Fibroblast of skin of right quadriceps (primary cell): Measurements from ENCODE around the gene COL19A1.
A peak's percentile ranks its signal among the peaks of the same experiment; 100 is the strongest.

Experiments used
- DNase-seq: peaks from one replicate; pipeline ENCODE4 v3.0.0-alpha.2; 2013

COL19A1 gene

GRCh38 chr6:70072540-70073179, 206.3 kb downstream of the COL19A1 start:
- DNase-seq = no peak

- DNase-seq = no peak
These were observed 207.3 kb downstream of the COL19A1 start for GRCh38 chr6:70073637-70074036.

- DNase-seq = no peak
These were observed 212.9 kb downstream of the COL19A1 start for GRCh38 chr6:70079241-70079640.

GRCh38 chr6:70080443-70081070, 214.2 kb downstream of the COL19A1 start:
- DNase-seq = peak; percentile 1

DNA sequence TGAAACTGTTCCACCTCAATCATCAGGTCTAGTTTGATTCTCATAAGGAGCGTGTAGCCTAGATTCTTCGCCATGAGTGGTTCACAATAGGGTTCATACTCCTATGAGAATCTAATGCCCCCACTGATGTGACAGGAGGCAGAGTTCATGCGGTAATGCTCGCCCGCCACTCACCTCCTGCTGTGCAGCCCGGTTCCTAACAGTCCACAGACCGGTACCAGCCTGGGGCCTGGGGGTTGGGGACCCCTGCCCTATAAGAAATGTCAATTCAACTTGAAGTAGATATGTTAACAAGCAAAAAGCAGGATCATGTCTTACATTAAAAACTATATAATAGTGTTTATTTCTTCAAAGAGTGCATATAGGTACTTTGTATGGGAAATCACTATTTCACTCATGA, 216.5 kb downstream of the COL19A1 start:
- no peak for DNase-seq

- DNase-seq = no peak
These were observed 220.4 kb downstream of the COL19A1 start for GRCh38 chr6:70086806-70087205.

DNA sequence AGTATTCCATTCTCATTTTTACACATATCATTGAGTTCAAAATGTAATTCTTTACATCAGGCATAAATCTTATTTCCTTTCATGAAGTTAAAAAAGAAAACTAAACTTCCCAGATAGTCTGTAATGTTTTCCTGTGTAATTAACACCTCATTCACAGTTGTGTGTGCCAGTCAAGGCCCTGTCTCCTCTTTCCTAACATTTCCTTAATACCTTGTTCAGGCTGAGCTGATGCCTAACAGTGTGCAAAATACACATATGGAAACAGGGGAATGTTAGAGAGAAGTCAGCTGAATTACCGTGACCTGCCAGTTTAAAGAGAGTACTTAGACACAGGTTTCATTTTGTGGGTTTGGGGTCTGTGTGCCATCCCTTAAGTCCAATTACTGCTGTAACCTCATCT, 227.8 kb downstream of the COL19A1 start:
- no peak for DNase-seq

DNA sequence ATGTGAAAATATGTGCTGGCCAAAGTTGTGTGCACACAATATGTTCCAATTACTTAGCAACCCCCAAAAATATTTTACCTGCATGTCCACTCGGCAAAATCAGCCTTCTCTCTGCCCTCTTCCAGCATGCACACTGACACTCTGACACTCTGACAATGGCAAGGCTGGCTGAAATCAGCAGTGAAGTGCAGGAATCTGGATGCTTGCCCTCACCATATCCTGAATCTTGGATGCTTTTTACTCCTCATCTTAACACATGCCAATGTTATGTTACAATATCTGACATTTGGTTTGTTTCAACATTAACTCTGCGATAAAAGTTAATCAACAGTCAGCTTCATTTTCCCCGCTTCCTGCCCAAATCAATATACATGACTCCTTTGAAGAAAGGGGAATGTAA, 233.4 kb downstream of the COL19A1 start:
- no peak for DNase-seq

GRCh38 chr6:70103798-70104197, 237.4 kb downstream of the COL19A1 start:
- no peak for DNase-seq

DNA sequence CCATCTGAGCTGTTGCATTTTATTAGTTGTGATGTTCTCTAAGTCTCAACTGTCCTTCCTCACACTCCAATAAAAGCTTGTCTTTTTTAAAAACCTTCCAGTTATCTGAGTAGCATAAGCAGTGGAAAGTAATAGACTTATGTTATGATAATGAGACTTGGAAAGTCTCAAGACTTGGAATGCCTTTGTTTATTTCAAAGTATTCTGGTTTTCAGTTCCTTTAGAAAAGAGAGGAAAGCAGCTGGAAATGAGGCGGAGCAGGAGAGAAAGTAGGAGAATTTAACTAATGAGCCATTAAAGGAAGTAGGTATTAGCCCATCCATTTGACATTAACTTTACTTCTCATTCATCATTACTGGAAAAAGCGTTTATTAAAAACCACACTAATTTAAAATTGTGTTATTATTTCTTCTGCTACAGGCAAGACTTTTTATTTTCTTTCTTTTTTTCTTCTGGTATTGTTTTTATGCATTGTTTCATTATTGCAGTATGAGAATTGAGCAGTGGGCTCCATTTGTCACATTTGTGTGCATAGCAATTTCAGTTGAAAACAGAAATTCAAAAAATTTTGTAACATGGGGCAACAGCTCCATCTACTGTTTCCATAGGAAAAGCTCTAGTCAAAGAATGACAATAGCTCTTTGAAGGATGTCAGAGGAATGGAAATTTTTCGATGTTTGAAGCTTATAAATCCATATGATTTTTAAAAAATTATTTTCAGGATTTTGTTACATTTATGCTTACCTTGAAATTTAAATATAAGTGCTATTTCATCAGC, 241.7 kb downstream of the COL19A1 start:
- peak; percentile 32 for DNase-seq

DNA sequence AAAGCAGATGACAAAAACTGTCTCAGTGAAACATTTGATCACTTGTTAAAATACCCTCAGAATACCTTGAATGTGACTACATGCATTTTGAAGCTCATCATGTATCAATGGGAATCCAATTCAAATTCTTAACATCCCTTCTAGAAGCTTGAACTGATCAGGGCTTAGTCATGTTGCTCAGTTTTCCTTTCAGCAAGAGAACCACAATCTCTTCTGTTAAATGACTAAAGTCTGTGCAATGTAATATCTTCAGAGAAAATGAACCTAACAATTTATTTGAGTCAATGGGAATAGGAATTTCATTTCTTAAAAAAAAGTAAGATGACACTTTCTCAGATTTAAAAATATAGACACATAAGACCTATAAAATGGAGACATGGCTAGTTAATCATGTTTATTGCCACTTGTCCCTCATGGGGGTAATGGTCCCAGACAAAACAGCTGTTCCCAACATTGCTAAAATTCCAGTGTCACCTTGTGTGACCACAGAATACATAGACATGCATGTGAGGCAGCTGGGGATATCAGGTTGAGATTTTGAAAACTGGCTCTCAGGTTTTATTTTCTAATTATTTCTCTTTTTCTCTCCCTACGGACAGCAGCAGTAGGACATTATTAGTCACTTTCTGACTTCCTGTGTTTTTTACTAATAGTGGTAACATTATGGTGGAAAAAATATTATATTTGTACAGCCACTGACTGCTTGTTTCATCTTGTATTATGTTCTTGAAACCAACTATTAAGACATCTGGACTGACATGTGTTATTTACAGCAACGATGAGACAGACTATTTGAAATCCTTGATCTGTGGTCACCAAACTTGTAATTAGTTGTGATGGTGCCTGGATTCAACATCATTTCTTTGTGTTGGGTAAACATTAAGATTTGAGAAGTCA, 244.0 kb downstream of the COL19A1 start:
- peak; percentile 67 for DNase-seq

- DNase-seq = no peak
These were observed 245.4 kb downstream of the COL19A1 start for GRCh38 chr6:70111737-70112136.

DNA sequence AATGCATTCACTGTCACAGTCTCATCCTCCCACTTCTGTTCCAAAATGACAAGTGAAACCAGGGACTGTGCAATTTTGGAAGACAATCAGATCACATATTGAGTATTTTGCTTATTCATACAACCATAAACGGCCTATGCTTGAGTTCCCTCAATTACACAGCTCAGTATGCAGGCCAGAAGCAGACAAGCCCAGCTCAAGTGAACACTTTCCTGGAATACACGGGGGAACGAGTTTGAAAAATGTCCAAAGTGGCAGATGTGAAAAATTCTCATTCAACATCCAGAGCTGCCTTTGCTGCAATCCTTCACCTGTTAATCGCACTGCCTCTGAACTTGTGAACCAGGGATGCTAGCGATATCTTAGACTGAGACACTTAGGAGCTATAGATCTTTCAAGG, 246.4 kb downstream of the COL19A1 start:
- DNase-seq = no peak

DNA sequence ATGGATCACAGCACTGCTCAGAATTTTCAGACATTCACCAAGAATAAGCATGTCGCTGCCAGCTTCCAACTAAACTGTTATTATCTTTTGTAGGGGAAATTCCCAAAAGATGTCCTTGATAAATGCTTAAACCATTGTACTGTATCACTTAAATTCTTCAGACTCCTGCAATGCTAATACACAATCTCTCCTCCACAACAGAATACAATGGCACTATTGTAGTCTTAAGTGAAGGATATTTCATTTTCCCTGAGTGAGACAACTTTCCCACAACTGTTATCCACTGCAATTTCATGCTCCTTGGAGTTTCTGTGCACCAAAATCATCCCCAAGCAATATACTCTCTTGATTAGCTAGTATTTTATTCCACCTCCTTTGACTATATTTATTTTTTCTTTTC, 246.8 kb downstream of the COL19A1 start:
- DNase-seq = no peak

DNA sequence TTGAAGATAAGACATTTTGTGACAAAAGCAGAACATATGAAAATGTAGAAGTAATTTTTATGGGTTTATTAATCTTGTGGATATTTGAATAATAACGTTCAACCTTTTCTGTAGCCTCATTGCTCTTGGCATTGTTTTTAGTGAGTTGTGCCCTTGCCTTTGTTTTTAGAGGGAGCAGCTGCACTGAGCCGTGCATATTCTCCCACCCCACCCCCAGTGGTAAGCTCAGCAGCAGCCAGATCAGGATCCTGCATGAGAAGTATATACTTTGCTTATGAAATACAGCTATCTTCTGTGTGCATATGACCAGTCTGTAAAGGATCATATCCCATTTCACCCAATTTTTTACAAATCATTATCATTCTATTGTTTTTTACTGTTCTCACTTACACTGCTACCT, 252.3 kb downstream of the COL19A1 start:
- no peak for DNase-seq

- DNase-seq = no peak
These were observed 253.0 kb downstream of the COL19A1 start for GRCh38 chr6:70119218-70119835.

- DNase-seq = no peak
These were observed 258.1 kb downstream of the COL19A1 start for GRCh38 chr6:70124443-70124842.

DNA sequence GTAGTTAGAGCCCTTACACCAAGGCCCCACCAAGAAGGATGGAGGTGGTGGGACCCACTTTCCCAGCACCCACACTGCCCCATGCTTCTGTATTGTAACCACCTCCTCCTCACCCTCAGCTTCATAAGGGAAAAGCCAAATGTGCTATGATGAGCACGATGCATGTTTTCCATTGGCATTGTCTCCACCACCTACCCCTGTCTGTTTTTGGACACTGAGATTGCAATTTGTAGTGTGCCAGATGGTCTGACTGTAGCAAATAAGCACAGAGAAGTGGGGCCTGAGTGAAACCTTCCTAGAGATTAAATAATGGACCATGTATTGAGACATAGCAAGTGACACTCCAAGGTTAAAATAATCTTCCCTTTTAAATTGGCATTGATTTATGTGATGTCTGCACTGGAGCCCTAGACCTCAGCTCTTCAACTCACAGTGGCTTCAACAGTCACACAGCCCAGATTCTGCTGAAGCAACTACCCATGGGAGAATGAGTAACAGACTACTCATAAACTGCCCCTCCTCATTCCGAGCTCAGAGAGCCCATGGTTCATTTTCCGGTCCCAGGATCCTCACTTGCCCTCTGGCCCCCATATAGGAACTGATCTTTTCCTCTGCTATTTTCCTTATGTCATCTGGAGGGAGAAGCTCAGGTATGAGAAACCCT, 258.7 kb downstream of the COL19A1 start:
- DNase-seq = peak; percentile 82

GRCh38 chr6:70125602-70126001, 259.2 kb downstream of the COL19A1 start:
- no peak for DNase-seq

- DNase-seq = no peak
These were observed 263.0 kb downstream of the COL19A1 start for GRCh38 chr6:70129341-70129740.

GRCh38 chr6:70130865-70131264, 264.5 kb downstream of the COL19A1 start:
- no peak for DNase-seq

- DNase-seq = peak; percentile 57
These were observed 265.2 kb downstream of the COL19A1 start for GRCh38 chr6:70131528-70131927.
